ENCODE data around the gene OR4D9.

DNA sequence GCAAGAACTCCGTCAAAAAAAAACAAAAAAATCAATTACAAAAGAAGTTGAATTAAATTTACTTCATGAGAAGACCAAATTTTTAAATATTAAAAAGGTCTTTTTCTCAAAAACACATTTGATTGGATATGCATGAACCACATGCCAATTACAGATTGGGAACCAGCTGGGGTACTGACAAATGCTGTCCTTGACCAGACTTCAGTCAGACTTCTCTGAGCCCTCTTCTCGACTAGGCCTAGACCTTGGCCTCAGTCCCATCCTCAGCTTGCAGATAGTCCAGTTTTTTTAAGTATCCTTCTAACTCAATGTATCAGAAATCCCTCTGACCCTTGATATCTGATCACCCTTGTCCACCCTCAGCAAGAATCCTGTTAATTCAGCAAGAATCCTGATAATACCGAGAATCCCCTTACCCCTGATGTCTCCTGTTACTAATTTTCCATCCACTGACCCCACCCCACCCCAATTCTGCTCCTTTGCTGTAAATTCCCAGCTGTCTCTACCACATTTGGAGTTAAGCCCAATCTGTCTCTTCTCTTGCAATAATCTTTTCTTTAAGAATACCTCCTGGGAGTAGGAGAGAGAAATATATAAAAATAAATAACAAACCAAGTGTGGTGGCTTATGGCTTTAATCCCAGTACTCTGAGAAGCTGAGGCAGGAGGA, 30.9 kb downstream of the OR4D9 start:
- TF ChIP-seq POLR2A (IDR thresholded peaks at IDR 0.05) = no peak
- TF ChIP-seq, protein P1, sequence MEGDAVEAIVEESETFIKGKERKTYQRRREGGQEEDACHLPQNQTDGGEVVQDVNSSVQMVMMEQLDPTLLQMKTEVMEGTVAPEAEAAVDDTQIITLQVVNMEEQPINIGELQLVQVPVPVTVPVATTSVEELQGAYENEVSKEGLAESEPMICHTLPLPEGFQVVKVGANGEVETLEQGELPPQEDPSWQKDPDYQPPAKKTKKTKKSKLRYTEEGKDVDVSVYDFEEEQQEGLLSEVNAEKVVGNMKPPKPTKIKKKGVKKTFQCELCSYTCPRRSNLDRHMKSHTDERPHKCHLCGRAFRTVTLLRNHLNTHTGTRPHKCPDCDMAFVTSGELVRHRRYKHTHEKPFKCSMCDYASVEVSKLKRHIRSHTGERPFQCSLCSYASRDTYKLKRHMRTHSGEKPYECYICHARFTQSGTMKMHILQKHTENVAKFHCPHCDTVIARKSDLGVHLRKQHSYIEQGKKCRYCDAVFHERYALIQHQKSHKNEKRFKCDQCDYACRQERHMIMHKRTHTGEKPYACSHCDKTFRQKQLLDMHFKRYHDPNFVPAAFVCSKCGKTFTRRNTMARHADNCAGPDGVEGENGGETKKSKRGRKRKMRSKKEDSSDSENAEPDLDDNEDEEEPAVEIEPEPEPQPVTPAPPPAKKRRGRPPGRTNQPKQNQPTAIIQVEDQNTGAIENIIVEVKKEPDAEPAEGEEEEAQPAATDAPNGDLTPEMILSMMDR (IDR thresholded peaks at IDR 0.05) = no peak
